HEK293T (cell line): Measurements from ENCODE around the gene TRIM4.

Source experiments
- ARNT ChIP-seq: fragments of 450-650 bp; IDR thresholded peaks from 2 replicates; pipeline ENCODE4 v1.6.1; 2017; ENCODE audit warnings: mild to moderate bottlenecking
- BHLHE40 ChIP-seq: fragments of 450-650 bp; IDR thresholded peaks from 2 replicates; pipeline ENCODE4 v1.6.1; 2016; ENCODE audit warnings: mild to moderate bottlenecking, moderate library complexity, borderline replicate concordance
- CTBP1 ChIP-seq: fragments of 450-650 bp; IDR thresholded peaks from 2 replicates; pipeline ENCODE4 v1.6.1; 2016; ENCODE audit warnings: borderline replicate concordance
- ELF4 ChIP-seq: fragments of 450-650 bp; IDR thresholded peaks from 2 replicates; pipeline ENCODE4 v1.6.1; 2017; ENCODE audit warnings: antibody characterized with exemption
- FOXA1 ChIP-seq: fragments of 450-650 bp; IDR thresholded peaks from 2 replicates; pipeline ENCODE4 v1.6.1; 2016; ENCODE audit warnings: mild to moderate bottlenecking
- FOXK2 ChIP-seq: fragments of 450-650 bp; IDR thresholded peaks from 2 replicates; pipeline ENCODE4 v1.6.1; 2016; ENCODE audit warnings: mild to moderate bottlenecking
- FOXM1 ChIP-seq: fragments of 450-650 bp; IDR thresholded peaks from 2 replicates; pipeline ENCODE4 v1.6.1; 2017; ENCODE audit warnings: mild to moderate bottlenecking, borderline replicate concordance
- HDGF ChIP-seq: fragments of 450-650 bp; IDR thresholded peaks from 2 replicates; pipeline ENCODE4 v1.6.1; 2017; ENCODE audit warnings: antibody characterized with exemption, borderline replicate concordance
- NFRKB ChIP-seq: fragments of 450-650 bp; IDR thresholded peaks from 2 replicates; pipeline ENCODE4 v1.6.1; 2016; ENCODE audit warnings: mild to moderate bottlenecking, moderate library complexity
- SP1 ChIP-seq: fragments of 450-650 bp; IDR thresholded peaks from 2 replicates; pipeline ENCODE4 v1.6.1; 2017
- SUZ12 ChIP-seq: fragments of 450-650 bp; IDR thresholded peaks from 2 replicates; pipeline ENCODE4 v1.6.1; 2016; ENCODE audit warnings: mild to moderate bottlenecking
- TARDBP ChIP-seq: fragments of 450-650 bp; IDR thresholded peaks from 2 replicates; pipeline ENCODE4 v1.6.1; 2016
- ZNF384 ChIP-seq: fragments of 450-650 bp; IDR thresholded peaks from 2 replicates; pipeline ENCODE4 v1.6.1; 2016
- TF ChIP-seq, protein P1 (sequence below): fragments of 450-650 bp; IDR thresholded peaks from 2 replicates; pipeline ENCODE4 v1.6.1; 2016

DNA sequence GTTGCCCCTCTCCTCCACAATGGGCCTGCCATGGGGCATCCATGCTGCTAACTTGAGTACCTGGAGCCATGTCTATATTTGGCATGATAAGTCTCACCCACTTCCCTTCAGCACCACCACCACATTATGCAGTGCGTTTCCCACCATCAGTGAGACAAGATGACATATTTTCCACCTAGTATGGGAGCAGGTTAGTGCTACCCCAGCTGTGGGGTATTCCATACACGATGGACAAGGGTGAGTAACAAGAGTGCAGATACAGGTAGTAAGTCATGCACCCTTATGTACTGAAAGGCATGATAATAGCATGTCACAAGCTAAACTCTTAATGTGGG, 21.3 kb downstream of the TRIM4 start:
- no peak for TF ChIP-seq TARDBP
- TF ChIP-seq ELF4: no peak
- no peak for TF ChIP-seq SP1
- TF ChIP-seq FOXK2: no peak
- TF ChIP-seq BHLHE40: no peak
- TF ChIP-seq FOXM1: no peak
- no peak for TF ChIP-seq FOXA1
- no peak for TF ChIP-seq NFRKB
- TF ChIP-seq ZNF384: no peak
- TF ChIP-seq, protein P1, sequence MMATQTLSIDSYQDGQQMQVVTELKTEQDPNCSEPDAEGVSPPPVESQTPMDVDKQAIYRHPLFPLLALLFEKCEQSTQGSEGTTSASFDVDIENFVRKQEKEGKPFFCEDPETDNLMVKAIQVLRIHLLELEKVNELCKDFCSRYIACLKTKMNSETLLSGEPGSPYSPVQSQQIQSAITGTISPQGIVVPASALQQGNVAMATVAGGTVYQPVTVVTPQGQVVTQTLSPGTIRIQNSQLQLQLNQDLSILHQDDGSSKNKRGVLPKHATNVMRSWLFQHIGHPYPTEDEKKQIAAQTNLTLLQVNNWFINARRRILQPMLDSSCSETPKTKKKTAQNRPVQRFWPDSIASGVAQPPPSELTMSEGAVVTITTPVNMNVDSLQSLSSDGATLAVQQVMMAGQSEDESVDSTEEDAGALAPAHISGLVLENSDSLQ: no peak
- no peak for TF ChIP-seq CTBP1
- no peak for TF ChIP-seq ARNT
- TF ChIP-seq HDGF: no peak
- TF ChIP-seq SUZ12: no peak
